Breast epithelium (tissue), 3 donors: Measurements from ENCODE around the gene AMZ1.

ENCODE experiments used
- CTCF ChIP-seq, 3 donors: fragments of 450-650 bp; IDR thresholded peaks; one replicate each; pipeline ENCODE4 v1.5.1; 2016 to 2017; ENCODE audit warnings: antibody characterized with exemption in 3 of 3, mild to moderate bottlenecking in 3 of 3, moderate library complexity in 3 of 3
- POLR2A ChIP-seq: fragments of 450-650 bp; IDR thresholded peaks from one replicate; pipeline ENCODE4 v1.6.1; 2016; ENCODE audit warnings: antibody characterized with exemption, mild to moderate bottlenecking, moderate library complexity

- TF ChIP-seq POLR2A (no peak), CTCF (IDR thresholded peaks at IDR 0.05) (no peak)
These were observed 18.7 kb downstream of the AMZ1 start for GRCh38 chr7:2706685-2707126.
